ENCODE data around the gene CHAF1A.

Gene CHAF1A

GRCh38 chr19:4376028-4376670, 26.3 kb upstream of the CHAF1A start:
- Histone ChIP-seq H3K9me3 (ENCODE audit: control insufficient read depth, insufficient read depth, low read length) (no peaks in the 10 kb centered on the region), H3K36me3 (ENCODE audit: control insufficient read depth, insufficient read depth, low read length) (peaks cover 4% of the 10 kb centered on the region), H3K4me3 (ENCODE audit: low read depth, low read length) (peak overlapping the region; percentile 8), H3K27me3 (ENCODE audit: control insufficient read depth, insufficient read depth, low read length) (no peaks in the 10 kb centered on the region), H3K9ac (ENCODE audit: low read depth, low read length) (no peak overlapping the region), H3K4me1 (ENCODE audit: control insufficient read depth, insufficient read depth, low read length) (peaks cover 15% of the 10 kb centered on the region)

DNA sequence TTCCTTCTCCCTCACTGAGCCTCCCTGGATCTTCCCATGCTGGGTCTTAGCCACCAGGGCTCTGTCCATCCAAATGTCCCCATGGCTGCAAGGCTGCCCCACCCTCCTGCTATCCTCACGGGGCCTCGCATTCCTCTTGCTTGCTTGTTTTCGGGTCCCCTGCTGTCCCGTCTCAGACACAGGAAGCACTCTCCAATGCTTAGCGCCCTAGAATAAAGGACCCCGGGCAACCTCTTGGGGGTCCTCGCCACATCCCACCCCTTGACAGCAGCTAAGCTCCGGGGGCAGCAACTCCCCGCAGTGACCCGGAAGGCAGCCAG, 25.8 kb upstream of the CHAF1A start:
- H3K27me3 ChIP-seq (ENCODE audit: control insufficient read depth, insufficient read depth, low read length) = no peaks in the 10 kb centered on the region

DNA sequence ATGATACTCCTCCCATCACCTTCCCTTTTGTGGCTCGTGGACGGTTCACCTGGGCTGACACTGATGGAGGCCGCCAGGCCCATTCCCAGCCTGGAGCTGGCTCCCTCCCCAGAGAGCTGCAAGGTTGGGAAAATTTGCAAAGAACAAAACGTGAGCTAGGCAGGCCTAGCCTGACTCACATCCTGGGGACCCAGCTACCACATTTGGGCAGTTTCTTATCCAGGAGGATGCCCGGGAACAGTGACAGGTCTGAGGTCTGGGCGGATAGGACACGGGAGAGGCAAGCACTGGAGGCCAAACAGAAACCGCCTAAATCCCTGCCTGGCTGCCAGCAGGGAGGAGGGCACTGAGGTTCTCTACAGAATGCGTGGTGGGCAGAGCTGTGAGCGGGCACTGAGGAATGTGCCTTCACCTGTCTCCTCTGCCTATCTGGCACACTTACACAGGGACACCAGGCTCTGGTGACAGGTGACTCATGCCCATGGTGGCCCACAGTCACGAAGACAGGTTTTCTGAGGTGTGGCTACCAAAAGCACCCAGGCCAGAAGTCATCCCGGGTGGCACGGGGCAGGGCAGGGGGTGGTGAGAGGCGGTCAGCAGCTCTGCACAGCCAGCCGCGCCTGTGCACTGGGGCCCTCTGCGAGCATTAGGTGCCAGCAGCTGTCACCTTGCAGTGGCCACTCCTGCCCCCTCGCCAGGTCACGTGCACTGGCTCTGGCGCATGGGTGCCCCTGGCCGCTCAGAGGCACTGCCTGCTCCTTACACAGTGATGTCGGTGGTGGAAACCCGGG, 25.3 kb upstream of the CHAF1A start:
- H3K9ac ChIP-seq (ENCODE audit: low read depth, low read length) = no peak overlapping the region
- no peaks in the 10 kb centered on the region for H3K27me3 ChIP-seq (ENCODE audit: control insufficient read depth, insufficient read depth, low read length)
- no peaks in the 10 kb centered on the region for H3K9me3 ChIP-seq (ENCODE audit: control insufficient read depth, insufficient read depth, low read length)
- H3K4me1 ChIP-seq (ENCODE audit: control insufficient read depth, insufficient read depth, low read length) = peaks cover 15% of the 10 kb centered on the region
- no peak overlapping the region for H3K4me3 ChIP-seq (ENCODE audit: low read depth, low read length)
- H3K36me3 ChIP-seq (ENCODE audit: control insufficient read depth, insufficient read depth, low read length) = no peaks in the 10 kb centered on the region

More for the DNA sequence above, 25.8 kb upstream of the CHAF1A start:
- Histone ChIP-seq H3K36me3 (ENCODE audit: control insufficient read depth, insufficient read depth, low read length) (peaks cover under 1% of the 10 kb centered on the region), H3K4me3 (ENCODE audit: low read depth, low read length) (no peak overlapping the region), H3K4me1 (ENCODE audit: control insufficient read depth, insufficient read depth, low read length) (peaks cover 15% of the 10 kb centered on the region), H3K9ac (ENCODE audit: low read depth, low read length) (no peak overlapping the region), H3K9me3 (ENCODE audit: control insufficient read depth, insufficient read depth, low read length) (no peaks in the 10 kb centered on the region)

DNA sequence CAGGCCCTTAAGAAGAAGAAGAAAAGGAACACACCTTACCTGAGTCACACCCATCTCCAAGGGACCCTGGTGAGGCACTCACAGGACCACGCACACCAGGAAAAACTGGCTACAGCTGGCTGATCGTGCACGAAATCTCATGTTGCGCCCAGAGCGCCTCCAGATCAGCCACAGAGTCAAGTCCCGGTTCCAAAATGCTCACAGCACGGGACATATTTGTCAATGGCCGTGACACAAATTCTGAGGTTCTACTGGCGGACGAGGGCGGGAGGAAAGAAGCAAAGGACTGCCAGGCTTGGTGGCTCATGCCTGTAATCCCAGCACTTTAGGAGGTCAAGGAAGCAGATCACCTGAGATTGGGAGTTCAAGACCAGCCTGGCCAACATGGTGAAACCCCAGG, 23.6 kb upstream of the CHAF1A start:
- Histone ChIP-seq H3K4me1 (ENCODE audit: control insufficient read depth, insufficient read depth, low read length) (peaks cover 15% of the 10 kb centered on the region), H3K4me3 (ENCODE audit: low read depth, low read length) (no peak overlapping the region), H3K36me3 (ENCODE audit: control insufficient read depth, insufficient read depth, low read length) (no peaks in the 10 kb centered on the region), H3K9me3 (ENCODE audit: control insufficient read depth, insufficient read depth, low read length) (no peaks in the 10 kb centered on the region), H3K27me3 (ENCODE audit: control insufficient read depth, insufficient read depth, low read length) (no peaks in the 10 kb centered on the region), H3K9ac (ENCODE audit: low read depth, low read length) (no peak overlapping the region)

- peaks cover 2% of the 10 kb centered on the region for H3K36me3 ChIP-seq (ENCODE audit: control insufficient read depth, insufficient read depth, low read length)
- H3K9me3 ChIP-seq (ENCODE audit: control insufficient read depth, insufficient read depth, low read length) = no peaks in the 10 kb centered on the region
- H3K27me3 ChIP-seq (ENCODE audit: control insufficient read depth, insufficient read depth, low read length) = no peaks in the 10 kb centered on the region
- peaks cover 15% of the 10 kb centered on the region for H3K4me1 ChIP-seq (ENCODE audit: control insufficient read depth, insufficient read depth, low read length)
- H3K4me3 ChIP-seq (ENCODE audit: low read depth, low read length) = no peak overlapping the region
- no peak overlapping the region for H3K9ac ChIP-seq (ENCODE audit: low read depth, low read length)
Measured at GRCh38 chr19:4379383-4380253, 22.8 kb upstream of the CHAF1A start.

- Histone ChIP-seq H3K4me1 (ENCODE audit: control insufficient read depth, insufficient read depth, low read length) (peaks cover 12% of the 10 kb centered on the region), H3K9ac (ENCODE audit: low read depth, low read length) (no peak overlapping the region), H3K4me3 (ENCODE audit: low read depth, low read length) (no peak overlapping the region), H3K27me3 (ENCODE audit: control insufficient read depth, insufficient read depth, low read length) (no peaks in the 10 kb centered on the region), H3K9me3 (ENCODE audit: control insufficient read depth, insufficient read depth, low read length) (no peaks in the 10 kb centered on the region), H3K36me3 (ENCODE audit: control insufficient read depth, insufficient read depth, low read length) (peaks cover 2% of the 10 kb centered on the region)
Measured at GRCh38 chr19:4380254-4380727, 22.1 kb upstream of the CHAF1A start.

DNA sequence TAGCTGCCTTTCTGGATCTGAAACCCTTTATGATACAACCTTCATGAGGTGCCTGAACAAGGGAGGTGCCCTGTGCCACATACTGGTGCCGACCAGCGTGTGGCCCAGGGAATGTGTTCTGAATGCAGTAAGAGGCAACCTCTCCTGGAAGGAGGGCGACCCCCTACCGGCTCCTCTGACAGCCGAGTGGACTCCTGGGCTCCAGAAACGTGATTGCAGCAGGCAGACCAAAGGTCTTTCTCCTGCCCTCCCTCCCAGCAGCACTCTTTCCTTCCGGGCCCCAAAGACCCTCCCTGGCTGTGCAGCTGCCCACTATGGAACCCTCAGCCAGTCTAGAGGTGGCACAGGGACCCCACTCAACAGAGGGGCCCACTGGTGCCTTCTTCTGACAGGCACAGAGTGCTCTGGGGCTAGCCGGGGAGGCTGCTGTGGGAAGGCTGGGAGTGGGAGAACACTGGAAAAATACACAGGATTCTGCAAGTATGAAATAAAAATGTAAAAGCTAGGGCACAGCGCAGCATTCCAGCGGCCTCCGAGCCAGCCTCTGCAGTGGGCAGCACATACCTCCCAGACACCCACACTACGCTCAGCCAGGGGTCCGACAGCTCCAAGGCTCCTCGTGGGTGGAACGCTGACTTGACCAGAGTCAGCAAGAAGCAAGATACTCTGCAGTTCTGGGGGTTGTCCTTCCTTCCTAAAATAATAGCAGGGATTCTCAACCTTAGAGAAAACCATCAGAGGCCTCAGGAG, 17.0 kb upstream of the CHAF1A start:
- peaks cover 7% of the 10 kb centered on the region for H3K4me1 ChIP-seq (ENCODE audit: control insufficient read depth, insufficient read depth, low read length)
- H3K27me3 ChIP-seq (ENCODE audit: control insufficient read depth, insufficient read depth, low read length) = no peaks in the 10 kb centered on the region
- no peak overlapping the region for H3K4me3 ChIP-seq (ENCODE audit: low read depth, low read length)
- no peak overlapping the region for H3K9ac ChIP-seq (ENCODE audit: low read depth, low read length)
- peaks cover 10% of the 10 kb centered on the region for H3K36me3 ChIP-seq (ENCODE audit: control insufficient read depth, insufficient read depth, low read length)
- H3K9me3 ChIP-seq (ENCODE audit: control insufficient read depth, insufficient read depth, low read length) = no peaks in the 10 kb centered on the region

DNA sequence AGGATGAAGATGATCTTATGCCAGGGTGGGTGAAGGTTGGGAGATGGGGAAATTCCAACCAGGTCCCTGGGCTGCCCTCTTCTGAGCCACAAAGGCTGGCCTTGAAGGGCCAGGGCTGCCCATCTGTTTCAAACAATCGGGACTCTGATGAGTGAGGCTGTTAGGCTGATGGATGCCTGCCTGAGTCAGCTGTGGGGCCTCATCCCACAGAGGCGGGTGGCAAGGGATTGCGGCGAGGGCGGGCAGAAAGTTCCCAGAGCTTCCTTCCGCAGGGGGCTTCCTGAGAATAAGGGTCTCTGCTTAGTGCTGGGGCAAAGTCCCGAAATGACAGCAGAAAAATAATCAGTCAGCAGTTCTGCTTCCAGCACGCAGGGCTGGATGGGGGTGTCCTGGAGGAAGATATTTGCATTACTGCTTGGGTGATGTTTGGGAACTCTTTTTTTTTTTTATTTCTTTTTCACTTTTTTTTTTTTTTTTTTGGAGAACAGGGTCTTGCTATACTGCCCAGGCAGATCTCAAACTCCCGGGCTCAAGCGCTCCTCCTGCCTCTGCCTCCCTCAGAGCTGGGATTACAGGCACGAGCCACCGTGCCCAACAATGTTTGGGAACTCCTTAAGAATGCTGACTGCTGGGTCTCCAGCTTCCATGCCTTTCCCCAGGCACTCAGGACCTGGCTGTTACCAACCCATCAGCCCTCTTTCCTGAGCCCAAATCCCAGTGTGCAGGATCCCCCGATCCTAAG, 16.2 kb upstream of the CHAF1A start:
- Histone ChIP-seq H3K36me3 (ENCODE audit: control insufficient read depth, insufficient read depth, low read length) (peaks cover 10% of the 10 kb centered on the region), H3K27me3 (ENCODE audit: control insufficient read depth, insufficient read depth, low read length) (no peaks in the 10 kb centered on the region), H3K4me3 (ENCODE audit: low read depth, low read length) (no peak overlapping the region), H3K4me1 (ENCODE audit: control insufficient read depth, insufficient read depth, low read length) (peaks cover 7% of the 10 kb centered on the region), H3K9me3 (ENCODE audit: control insufficient read depth, insufficient read depth, low read length) (no peaks in the 10 kb centered on the region), H3K9ac (ENCODE audit: low read depth, low read length) (no peak overlapping the region)

DNA sequence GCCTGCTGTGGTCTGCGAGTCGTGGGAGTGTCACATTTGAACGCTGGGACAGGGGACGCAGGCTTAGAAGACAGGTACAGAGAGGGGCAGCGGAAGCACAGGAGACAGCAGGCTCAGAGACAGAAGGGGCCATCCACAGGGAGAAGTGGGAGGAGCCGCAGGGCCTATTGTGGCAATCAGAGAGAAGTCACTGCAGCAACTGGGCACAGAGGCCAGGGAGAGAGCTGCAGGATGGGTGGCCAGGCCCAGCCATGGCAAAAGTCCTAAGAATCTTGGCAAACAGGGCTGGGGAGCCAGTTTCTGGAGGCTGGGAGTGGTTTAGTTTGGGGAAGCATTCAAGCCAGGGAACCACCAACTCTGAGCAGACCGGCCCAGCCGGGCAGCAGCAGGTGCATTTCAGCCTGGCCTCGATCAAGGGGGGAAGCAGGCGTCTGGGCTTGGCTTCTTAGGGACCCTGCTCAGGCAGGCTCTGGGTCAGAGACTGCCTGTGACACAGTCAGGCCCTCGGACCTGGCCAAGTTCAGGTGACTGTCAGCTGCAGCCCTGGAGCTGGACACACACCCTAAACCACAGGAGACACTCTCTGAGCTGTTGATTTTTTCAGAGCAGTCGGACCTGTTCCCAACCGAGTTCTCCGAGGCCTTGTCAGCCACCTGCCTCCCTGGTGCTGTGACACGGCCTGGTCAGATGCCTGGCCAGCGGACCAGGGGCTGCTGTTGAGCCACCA, 13.9 kb upstream of the CHAF1A start:
- Histone ChIP-seq H3K36me3 (ENCODE audit: control insufficient read depth, insufficient read depth, low read length) (peaks cover 10% of the 10 kb centered on the region), H3K9me3 (ENCODE audit: control insufficient read depth, insufficient read depth, low read length) (no peaks in the 10 kb centered on the region), H3K27me3 (ENCODE audit: control insufficient read depth, insufficient read depth, low read length) (no peaks in the 10 kb centered on the region), H3K9ac (ENCODE audit: low read depth, low read length) (no peak overlapping the region), H3K4me3 (ENCODE audit: low read depth, low read length) (no peak overlapping the region), H3K4me1 (ENCODE audit: control insufficient read depth, insufficient read depth, low read length) (peaks cover 10% of the 10 kb centered on the region)

GRCh38 chr19:4389064-4389375, 13.4 kb upstream of the CHAF1A start:
- peaks cover 10% of the 10 kb centered on the region for H3K4me1 ChIP-seq (ENCODE audit: control insufficient read depth, insufficient read depth, low read length)
- H3K27me3 ChIP-seq (ENCODE audit: control insufficient read depth, insufficient read depth, low read length) = no peaks in the 10 kb centered on the region
- H3K9me3 ChIP-seq (ENCODE audit: control insufficient read depth, insufficient read depth, low read length) = no peaks in the 10 kb centered on the region
- no peak overlapping the region for H3K9ac ChIP-seq (ENCODE audit: low read depth, low read length)
- H3K4me3 ChIP-seq (ENCODE audit: low read depth, low read length) = no peak overlapping the region
- peaks cover 10% of the 10 kb centered on the region for H3K36me3 ChIP-seq (ENCODE audit: control insufficient read depth, insufficient read depth, low read length)
